Fibroblast of the aortic adventitia (primary cell): ENCODE results near the gene TMEM17. TPM values are rescaled to one million over a fixed set of nuclear protein-coding genes. Genes with fewer than 3 reads are reported as not detected.

Experiments
- DNase-seq: peaks from one replicate; pipeline ENCODE4 v3.0.0-alpha.2; 2010; ENCODE audit warnings: low read depth
- H3K4me3 ChIP-seq: 2 replicates; pipeline ENCODE4 v1.5.1; 2011; ENCODE audit warnings: low read depth, mild to moderate bottlenecking, control low read depth, low read length, moderate library complexity
- CTCF ChIP-seq: IDR thresholded peaks from 2 replicates; pipeline ENCODE4 v1.5.1; 2011; ENCODE audit warnings: mild to moderate bottlenecking, low read length, control low read depth, inconsistent platforms; ENCODE audit not compliant: insufficient read depth
- small RNA-seq: library from RNA; depleted of rRNA; stranded (forward); fragments of <200 nt; gene quantifications from one replicate; pipeline ENCODE3, GENCODE V24; 2012
- total RNA-seq: library from RNA; depleted of rRNA; stranded (reverse); fragments of >200 nt; gene quantifications from 2 replicates; pipeline ENCODE4 v1.2.3, GENCODE V29; 2012; ENCODE audit warnings: low replicate concordance

TMEM17 gene
- total RNA-seq, 1 donor, result 4.4 TPM

DNA sequence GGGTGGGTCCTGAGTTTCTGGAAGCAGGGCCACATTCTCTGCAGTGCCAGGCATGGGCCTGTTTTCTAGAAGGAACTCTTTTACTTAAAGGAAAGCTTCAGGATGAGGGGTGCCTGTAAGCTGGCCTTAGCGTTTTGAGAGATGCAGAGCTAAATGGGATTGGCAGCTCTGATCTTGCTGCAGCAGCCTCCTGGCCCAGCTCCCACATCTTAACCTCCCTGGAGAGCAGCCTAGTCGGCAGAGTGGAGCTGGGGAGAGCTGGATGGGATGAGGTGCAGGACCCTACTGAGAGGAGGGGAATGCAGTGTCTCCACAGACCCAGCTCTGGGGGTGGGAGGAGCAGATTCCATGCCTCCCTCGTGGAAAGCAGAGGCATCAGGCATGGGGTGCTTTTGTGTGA is 52.0 kb downstream of the TMEM17 start:
- H3K4me3 ChIP-seq, result no peak overlapping the region
- no peak for TF ChIP-seq CTCF
- no peak for DNase-seq

DNA sequence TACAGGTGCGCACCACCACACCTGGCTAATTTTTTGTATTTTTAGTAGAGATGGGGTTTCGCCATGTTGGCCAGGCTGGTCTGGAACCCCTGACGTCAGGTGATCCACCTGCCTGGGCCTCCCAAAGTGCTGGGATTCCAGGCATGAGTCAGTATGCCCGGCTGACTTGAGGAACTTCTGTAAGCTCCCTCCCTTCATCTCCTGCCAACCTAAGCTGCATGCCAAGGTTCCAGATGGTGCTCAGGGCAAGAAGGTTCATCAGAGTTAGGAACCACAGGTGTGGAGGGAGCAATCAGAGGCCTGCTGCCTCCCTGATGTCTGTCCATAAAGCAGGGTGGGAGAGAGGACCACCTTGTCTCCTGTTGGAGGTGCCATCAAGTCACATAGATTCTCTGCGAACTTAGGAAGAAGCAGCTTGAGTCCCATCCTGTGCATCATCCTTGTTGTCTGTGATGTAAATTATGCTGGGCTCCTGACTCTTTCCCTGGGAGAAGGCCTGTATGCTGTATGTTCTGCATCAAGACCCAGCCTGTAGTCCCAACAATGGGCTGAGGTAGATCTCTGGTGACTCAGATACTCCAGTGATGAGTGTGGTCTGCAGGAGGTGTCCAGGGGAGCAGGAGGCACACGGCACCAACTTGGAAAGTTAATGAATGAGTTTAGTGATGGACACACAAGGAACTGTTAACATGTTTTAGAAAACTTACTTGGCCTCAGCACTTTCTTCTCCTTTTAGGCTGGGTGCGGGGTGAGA is 53.1 kb downstream of the TMEM17 start:
- TF ChIP-seq CTCF, result no peak
- H3K4me3 ChIP-seq, result no peak overlapping the region
- no peak for DNase-seq

- no peak for TF ChIP-seq CTCF
- no peak overlapping the region for H3K4me3 ChIP-seq
- DNase-seq, result no peak
Measured at GRCh38 chr2:62450716-62451191, 55.2 kb downstream of the TMEM17 start.

Small RNAs within 50 kb of the gene (small RNA-seq; reads per million reads assigned to genes)
- gene AC107083.1, result not detected
- not detected for gene RN7SL18P

Other genes starting within 250 kb of the TMEM17 start
- gene EHBP1, start 199.5 kb upstream of the TMEM17 start, total RNA-seq, result 119 and 190 TPM in 2 replicates